Activated CD4-positive, CD25-positive, alpha-beta regulatory T cell treated with anti-CD3 and anti-CD28 coated beads, Interleukin-2, amount 50 U/mL, for 16 hours (primary cell): ENCODE measurements around the gene RGCC.
"Not testable (repeated sequence)": the region's sequence is repeated elsewhere in the genome, so short reads cannot be mapped to it uniquely, and the experiment has no call there.

Experiments
- DNase-seq: peaks from one replicate; pipeline ENCODE4 v3.0.0-alpha.2; 2020; ENCODE audit warnings: low read depth, low spot score

The RGCC gene

GRCh38 chr13:41456768-41457588 is at the start of gene RGCC:
TSS of gene RGCC (plus strand) at chr13:41457550. CDS start at chr13:41457708, 158 bp downstream.
- DNase-seq: peak; percentile 89

- DNase-seq: no peak
Observed at GRCh38 chr13:41408121-41408520, 49.2 kb upstream of the RGCC start.

- no peak for DNase-seq
Observed at GRCh38 chr13:41408746-41409145, 48.6 kb upstream of the RGCC start.

GRCh38 chr13:41409611-41410010 is 47.7 kb upstream of the RGCC start:
- no peak for DNase-seq

GRCh38 chr13:41411060-41411459 is 46.3 kb upstream of the RGCC start:
- no peak for DNase-seq

GRCh38 chr13:41411522-41411921 is 45.8 kb upstream of the RGCC start:
- DNase-seq: no peak

GRCh38 chr13:41413872-41414271 is 43.5 kb upstream of the RGCC start:
- no peak for DNase-seq

- DNase-seq: no peak
Observed at GRCh38 chr13:41416276-41416675, 41.1 kb upstream of the RGCC start.

GRCh38 chr13:41418027-41418426 is 39.3 kb upstream of the RGCC start:
- DNase-seq: no peak

GRCh38 chr13:41418731-41419130 is 38.6 kb upstream of the RGCC start:
- no peak for DNase-seq

- no peak for DNase-seq
Observed at GRCh38 chr13:41419206-41419605, 38.1 kb upstream of the RGCC start.

GRCh38 chr13:41420146-41420545 is 37.2 kb upstream of the RGCC start:
- DNase-seq: no peak

GRCh38 chr13:41421330-41421729 is 36.0 kb upstream of the RGCC start:
- DNase-seq: not testable (repeated sequence)

GRCh38 chr13:41421983-41422382 is 35.4 kb upstream of the RGCC start:
- DNase-seq: not testable (repeated sequence)

- DNase-seq: not testable (repeated sequence)
Observed at GRCh38 chr13:41423259-41423658, 34.1 kb upstream of the RGCC start.

- not testable (repeated sequence) for DNase-seq
Observed at GRCh38 chr13:41424675-41425074, 32.7 kb upstream of the RGCC start.

- DNase-seq: no peak
Observed at GRCh38 chr13:41426047-41426446, 31.3 kb upstream of the RGCC start.

- no peak for DNase-seq
Observed at GRCh38 chr13:41427666-41428065, 29.7 kb upstream of the RGCC start.

GRCh38 chr13:41428155-41428554 is 29.2 kb upstream of the RGCC start:
- DNase-seq: no peak

GRCh38 chr13:41434030-41434429 is 23.3 kb upstream of the RGCC start:
- not testable (repeated sequence) for DNase-seq

GRCh38 chr13:41434831-41435520 is 22.4 kb upstream of the RGCC start:
- no peak for DNase-seq

- no peak for DNase-seq
Observed at GRCh38 chr13:41443969-41444368, 13.4 kb upstream of the RGCC start.

GRCh38 chr13:41452462-41452861 is 4.9 kb upstream of the RGCC start:
- no peak for DNase-seq
